ENCODE results near the gene CELA3A.
"Not testable (repeated sequence)": the region's sequence is repeated elsewhere in the genome, so short reads cannot be mapped to it uniquely, and the experiment has no call there.

- not testable (repeated sequence) for TF ChIP-seq CTCF, POLR2A (IDR thresholded peaks at IDR 0.05)
Observed at GRCh38 chr1:21967216-21967615, 34.2 kb upstream of the CELA3A start.
